PC-3 (cell line): ENCODE data around the gene ST6GALNAC3. TPM values are rescaled to one million over a fixed set of nuclear protein-coding genes. Genes with fewer than 3 reads are reported as not detected.

ENCODE experiments used
- ATAC-seq: fragments of 200-7000 bp; cut with Tn5 transposase; 2 replicates; pipeline ENCODE4 v1.9.1; 2020; ENCODE audit warnings: mild to moderate bottlenecking, moderate library complexity
- BruUV-seq: library from RNA; stranded (reverse); fragments of 400-500 nt; replicated peaks from 2 replicates; lab custom pipeline; 2021; lab: Mats Ljungman, UMichigan
- CTCF ChIA-PET: fragments of 300-600 bp; sonication (Branson Sonifier 250); formaldehyde crosslinking; loops from one replicate; lab custom pipeline; 2022; ENCODE audit warnings: antibody characterized with exemption; lab: Charles Lee
- POLR2A ChIA-PET: fragments of 300-600 bp; sonication (Branson Sonifier 250); formaldehyde crosslinking; loops from one replicate; lab custom pipeline; 2022; ENCODE audit warnings: antibody characterized with exemption; ENCODE audit not compliant: unreplicated experiment; lab: Charles Lee
- DNase-seq: peaks from one replicate; pipeline ENCODE4 v3.0.0-alpha.2; 2015
- H2AFZ ChIP-seq: fragments of 300-600 bp; sonication (generic); 2 replicates; pipeline ENCODE4 v1.6.0; 2016; ENCODE audit warnings: antibody characterized with exemption, low read length
- H3F3A ChIP-seq: fragments of 300-600 bp; sonication (generic); one replicate; pipeline ENCODE4 v1.6.0; 2017; ENCODE audit warnings: antibody characterized with exemption, low read length, control low read depth, mild to moderate bottlenecking; ENCODE audit not compliant: unreplicated experiment
- H3K27ac ChIP-seq: fragments of 300-600 bp; sonication (generic); 2 replicates; pipeline ENCODE4 v1.5.1; 2016; ENCODE audit warnings: mild to moderate bottlenecking, low read length
- H3K27me3 ChIP-seq: fragments of 300-600 bp; sonication (generic); 2 replicates; pipeline ENCODE4 v1.6.1; 2016; ENCODE audit warnings: low read length, mixed read lengths
- H3K36me3 ChIP-seq: fragments of 300-600 bp; sonication (generic); 2 replicates; pipeline ENCODE4 v1.6.1; 2016; ENCODE audit warnings: low read depth, mixed run types, low read length, mixed read lengths
- H3K4me1 ChIP-seq: fragments of 300-600 bp; sonication (generic); 2 replicates; pipeline ENCODE4 v1.5.1; 2016; ENCODE audit warnings: low read length; ENCODE audit not compliant: insufficient read depth
- H3K4me2 ChIP-seq: fragments of 300-600 bp; sonication (generic); 2 replicates; pipeline ENCODE4 v1.6.0; 2016; ENCODE audit warnings: low read length
- H3K4me3 ChIP-seq: fragments of 300-600 bp; sonication (generic); 2 replicates; pipeline ENCODE4 v1.5.1; 2016; ENCODE audit warnings: mild to moderate bottlenecking, low read length, mixed read lengths
- H3K79me2 ChIP-seq: fragments of 300-600 bp; sonication (generic); 2 replicates; pipeline ENCODE4 v1.6.1; 2017; ENCODE audit warnings: low read length, mixed read lengths
- H3K9ac ChIP-seq: fragments of 300-600 bp; sonication (generic); 2 replicates; pipeline ENCODE4 v1.6.0; 2016; ENCODE audit warnings: mild to moderate bottlenecking, low read length
- H3K9me2 ChIP-seq: fragments of 300-600 bp; sonication (generic); replicated peaks from 2 replicates; pipeline ENCODE4 v1.6.1; 2016; ENCODE audit warnings: mixed run types, low read length, mixed read lengths
- H3K9me3 ChIP-seq: fragments of 300-600 bp; sonication (generic); 2 replicates; pipeline ENCODE4 v1.6.1; 2016; ENCODE audit warnings: low read length, mixed read lengths
- H4K20me1 ChIP-seq: fragments of 300-600 bp; sonication (generic); 2 replicates; pipeline ENCODE4 v1.6.1; 2016; ENCODE audit warnings: low read length, mixed read lengths
- EZH2 ChIP-seq: fragments of 300-600 bp; sonication (generic); IDR thresholded peaks from one replicate; pipeline ENCODE4 v1.6.1; 2017; ENCODE audit warnings: antibody characterized with exemption, mild to moderate bottlenecking, low read length; ENCODE audit not compliant: unreplicated experiment
- EZH2phosphoT487 ChIP-seq: fragments of 300-600 bp; sonication (generic); IDR thresholded peaks from 2 replicates; pipeline ENCODE4 v1.6.1; 2018; ENCODE audit warnings: mild to moderate bottlenecking, antibody characterized with exemption, low read length, borderline replicate concordance
- intact Hi-C: fragments of 100-400 bp; cut with micrococcal nuclease; formaldehyde crosslinking; loops from 2 replicates; pipeline ENCODE4 v1.9.0; 2023
- total RNA-seq: library from RNA; depleted of rRNA; stranded (reverse); fragments of >200 nt; gene quantifications from 2 replicates; pipeline ENCODE4 v1.2.3, GENCODE V29; 2014
- TF ChIP-seq, protein P1 (sequence below): fragments of 300-600 bp; sonication (generic); conservative IDR thresholded peaks from 2 replicates; pipeline ENCODE4 v1.5.1; 2017; ENCODE audit warnings: antibody characterized with exemption, low read depth, mild to moderate bottlenecking, low read length

ST6GALNAC3 gene
- total RNA-seq, 1 experiment from 2014 or later = not detected

- Histone ChIP-seq H3K9me2 (no peaks in the 10 kb centered on the region), H3K27ac (no peak overlapping the region), H3K4me1 (no peaks in the 10 kb centered on the region), H3K36me3 (no peaks in the 10 kb centered on the region), H3K4me3 (no peak overlapping the region), H3K79me2 (no peaks in the 10 kb centered on the region), H3K4me2 (no peak overlapping the region), H3F3A (no peaks in the 10 kb centered on the region), H3K9me3 (no peaks in the 10 kb centered on the region), H3K27me3 (peaks cover 10% of the 10 kb centered on the region), H2AFZ (no peak overlapping the region), H4K20me1 (no peaks in the 10 kb centered on the region), H3K9ac (no peak overlapping the region)
- ATAC-seq = no peak
- CTCF ChIA-PET = interaction anchor here (0.6 kb wide), 1 partner anchor 120 kb away, joined by 4 read pairs; no protein-coding TSS in a partner anchor
- intact Hi-C loops = no loop called here
- no TSS peak for BruUV-seq
- POLR2A ChIA-PET = no interaction called here
- DNase-seq = no peak
- TF ChIP-seq, protein P1, sequence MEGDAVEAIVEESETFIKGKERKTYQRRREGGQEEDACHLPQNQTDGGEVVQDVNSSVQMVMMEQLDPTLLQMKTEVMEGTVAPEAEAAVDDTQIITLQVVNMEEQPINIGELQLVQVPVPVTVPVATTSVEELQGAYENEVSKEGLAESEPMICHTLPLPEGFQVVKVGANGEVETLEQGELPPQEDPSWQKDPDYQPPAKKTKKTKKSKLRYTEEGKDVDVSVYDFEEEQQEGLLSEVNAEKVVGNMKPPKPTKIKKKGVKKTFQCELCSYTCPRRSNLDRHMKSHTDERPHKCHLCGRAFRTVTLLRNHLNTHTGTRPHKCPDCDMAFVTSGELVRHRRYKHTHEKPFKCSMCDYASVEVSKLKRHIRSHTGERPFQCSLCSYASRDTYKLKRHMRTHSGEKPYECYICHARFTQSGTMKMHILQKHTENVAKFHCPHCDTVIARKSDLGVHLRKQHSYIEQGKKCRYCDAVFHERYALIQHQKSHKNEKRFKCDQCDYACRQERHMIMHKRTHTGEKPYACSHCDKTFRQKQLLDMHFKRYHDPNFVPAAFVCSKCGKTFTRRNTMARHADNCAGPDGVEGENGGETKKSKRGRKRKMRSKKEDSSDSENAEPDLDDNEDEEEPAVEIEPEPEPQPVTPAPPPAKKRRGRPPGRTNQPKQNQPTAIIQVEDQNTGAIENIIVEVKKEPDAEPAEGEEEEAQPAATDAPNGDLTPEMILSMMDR = no peak
- no peak for TF ChIP-seq EZH2phosphoT487
- no peak for TF ChIP-seq EZH2
These were observed 199.8 kb downstream of the ST6GALNAC3 start for GRCh38 chr1:76274302-76274701.

DNA sequence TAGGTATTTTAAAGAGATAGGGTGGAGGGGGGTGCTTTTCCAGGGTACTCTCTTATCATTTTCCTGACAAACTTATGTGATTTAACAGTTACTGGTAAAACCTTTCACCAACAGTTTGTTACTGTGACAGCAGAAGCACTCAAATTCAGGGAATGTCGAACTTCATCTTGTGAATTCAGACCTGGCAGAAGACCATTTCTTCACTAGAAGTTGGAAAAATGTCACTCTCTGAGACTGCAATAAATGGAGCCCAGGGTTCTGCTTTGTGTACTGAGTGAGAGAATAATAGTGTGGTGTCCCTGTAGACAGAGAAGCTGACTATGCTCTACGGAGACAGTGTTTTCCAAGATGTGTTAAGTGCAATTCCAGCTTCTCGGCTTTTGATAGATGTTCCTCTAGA is 200.2 kb downstream of the ST6GALNAC3 start:
- H3K4me2 ChIP-seq = no peak overlapping the region
- no peaks in the 10 kb centered on the region for H3K36me3 ChIP-seq
- H3K27ac ChIP-seq = no peak overlapping the region
- peaks cover 14% of the 10 kb centered on the region for H3K27me3 ChIP-seq
- H3K9ac ChIP-seq = no peak overlapping the region
- TF ChIP-seq, protein P1 = no peak
- TF ChIP-seq EZH2phosphoT487 = no peak
- no peak for TF ChIP-seq EZH2
- no peak overlapping the region for H2AFZ ChIP-seq
- no peaks in the 10 kb centered on the region for H4K20me1 ChIP-seq
- no peaks in the 10 kb centered on the region for H3F3A ChIP-seq
- no peaks in the 10 kb centered on the region for H3K9me2 ChIP-seq
- DNase-seq = no peak
- no peaks in the 10 kb centered on the region for H3K79me2 ChIP-seq
- no peak for ATAC-seq
- BruUV-seq = no TSS peak
- H3K4me1 ChIP-seq = no peaks in the 10 kb centered on the region
- POLR2A ChIA-PET = no interaction called here
- H3K4me3 ChIP-seq = no peak overlapping the region
- H3K9me3 ChIP-seq = no peaks in the 10 kb centered on the region
- intact Hi-C loops = no loop called here
- CTCF ChIA-PET = interaction anchor here (0.6 kb wide), 1 partner anchor 120 kb away, joined by 4 read pairs; no protein-coding TSS in a partner anchor

GRCh38 chr1:76278711-76279100 is 204.2 kb downstream of the ST6GALNAC3 start:
- Histone ChIP-seq H3K4me3 (no peak overlapping the region), H3F3A (no peaks in the 10 kb centered on the region), H3K27me3 (peaks cover 35% of the 10 kb centered on the region), H3K9ac (no peak overlapping the region), H3K36me3 (no peaks in the 10 kb centered on the region), H2AFZ (no peak overlapping the region), H3K4me1 (no peaks in the 10 kb centered on the region), H4K20me1 (no peaks in the 10 kb centered on the region), H3K4me2 (no peak overlapping the region), H3K79me2 (no peaks in the 10 kb centered on the region), H3K9me2 (no peaks in the 10 kb centered on the region), H3K9me3 (no peaks in the 10 kb centered on the region), H3K27ac (no peak overlapping the region)
- intact Hi-C loops = no loop called here
- ChIA-PET CTCF (no interaction called here), POLR2A (no interaction called here)
- ATAC-seq (no peak), DNase-seq (no peak)
- no TSS peak for BruUV-seq
- TF ChIP-seq, protein P1 = no peak
- no peak for TF ChIP-seq EZH2
- no peak for TF ChIP-seq EZH2phosphoT487
